WTC11 (cell line): ENCODE results near the gene SLC14A1.

Experiments
- ATF1 ChIP-seq: sonication (generic); formaldehyde crosslinking; IDR thresholded peaks from 2 replicates; pipeline ENCODE4 v1.8.1; 2023; ENCODE audit warnings: mild to moderate bottlenecking, moderate library complexity, missing genetic modification reagents
- ATF6 ChIP-seq: sonication (generic); formaldehyde crosslinking; IDR thresholded peaks from 2 replicates; pipeline ENCODE4 v1.8.1; 2023; ENCODE audit warnings: mild to moderate bottlenecking, missing genetic modification reagents
- CTCF ChIP-seq: fragments of 200-600 bp; IDR thresholded peaks from 2 replicates; pipeline ENCODE4 v1.8.0; 2022; ENCODE audit warnings: antibody characterized with exemption
- E2F4 ChIP-seq: sonication (generic); formaldehyde crosslinking; IDR thresholded peaks from 2 replicates; pipeline ENCODE4 v1.8.1; 2022; ENCODE audit warnings: low read depth, mild to moderate bottlenecking, moderate library complexity, missing genetic modification reagents, borderline replicate concordance
- FOXK1 ChIP-seq: sonication (generic); formaldehyde crosslinking; IDR thresholded peaks from 2 replicates; pipeline ENCODE4 v1.8.0; 2022; ENCODE audit warnings: mild to moderate bottlenecking, moderate library complexity, missing genetic modification reagents
- MAX ChIP-seq: sonication (generic); formaldehyde crosslinking; IDR thresholded peaks from 2 replicates; pipeline ENCODE4 v1.8.0; 2022; ENCODE audit warnings: mild to moderate bottlenecking, missing genetic modification reagents
- NFYB ChIP-seq: sonication (generic); formaldehyde crosslinking; conservative IDR thresholded peaks from 2 replicates; pipeline ENCODE4 v1.8.0; 2022; ENCODE audit warnings: low read depth, missing genetic modification reagents
- RELA ChIP-seq: sonication (generic); formaldehyde crosslinking; IDR thresholded peaks from 2 replicates; pipeline ENCODE4 v1.8.1; 2022; ENCODE audit warnings: missing genetic modification reagents, mild to moderate bottlenecking, borderline replicate concordance
- SP1 ChIP-seq: sonication (generic); formaldehyde crosslinking; conservative IDR thresholded peaks from 2 replicates; pipeline ENCODE4 v1.8.1; 2022; ENCODE audit warnings: missing genetic modification reagents
- TCF7 ChIP-seq: sonication (generic); formaldehyde crosslinking; IDR thresholded peaks from 2 replicates; pipeline ENCODE4 v1.8.0; 2022; ENCODE audit warnings: mild to moderate bottlenecking, low read depth, missing genetic modification reagents, moderate library complexity
- TEAD4 ChIP-seq: sonication (generic); formaldehyde crosslinking; IDR thresholded peaks from 2 replicates; pipeline ENCODE4 v1.8.0; 2022; ENCODE audit warnings: mild to moderate bottlenecking, missing genetic modification reagents
- ZNF232 ChIP-seq: sonication (generic); formaldehyde crosslinking; IDR thresholded peaks from 2 replicates; pipeline ENCODE4 v1.8.0; 2022; ENCODE audit warnings: mild to moderate bottlenecking, missing genetic modification reagents
- ZNF425 ChIP-seq: fragments of 250-450 bp; sonication (Bioruptor Pico); conservative IDR thresholded peaks from 2 replicates; pipeline ENCODE4 v1.9.0; 2021; ENCODE audit warnings: mild to moderate bottlenecking

- TF ChIP-seq CTCF, result no peak
- no peak for TF ChIP-seq ZNF232 (CRISPR knock-in tag)
- TF ChIP-seq ZNF425 (CRISPR knock-in tag), result no peak
- TF ChIP-seq RELA (CRISPR knock-in tag), result no peak
- TF ChIP-seq TCF7 (CRISPR knock-in tag), result no peak
- no peak for TF ChIP-seq NFYB (CRISPR knock-in tag)
- no peak for TF ChIP-seq E2F4 (CRISPR knock-in tag)
- peak; percentile 36; the same call in 1 of the 2 replicates for TF ChIP-seq TEAD4
- no peak for TF ChIP-seq ATF6
- no peak for TF ChIP-seq MAX (CRISPR knock-in tag)
- no peak for TF ChIP-seq FOXK1
- TF ChIP-seq SP1 (CRISPR knock-in tag), result no peak
- TF ChIP-seq ATF1 (CRISPR knock-in tag), result no peak
These were observed 59.4 kb downstream of the SLC14A1 start for GRCh38 chr18:45783097-45784075.
